ENCODE data around the gene LAMA3.

LAMA3 gene

DNA sequence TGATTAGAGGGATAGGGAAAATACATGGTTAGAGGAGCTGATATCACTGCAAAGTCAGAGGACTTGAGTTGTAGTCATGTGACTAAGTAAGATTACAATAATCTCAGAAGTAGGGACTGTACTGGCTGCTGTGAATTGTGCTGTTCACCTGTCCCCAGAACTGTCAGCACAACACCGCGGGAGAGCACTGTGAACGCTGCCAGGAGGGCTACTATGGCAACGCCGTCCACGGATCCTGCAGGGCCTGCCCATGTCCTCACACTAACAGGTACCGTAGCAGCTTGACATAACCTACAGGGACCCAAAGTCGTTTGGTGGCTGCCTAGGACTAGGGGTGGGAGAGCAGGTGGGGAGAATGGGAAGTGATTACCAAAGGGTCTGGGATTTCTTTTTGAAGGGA lies 192.5 kb downstream of the LAMA3 start:
- no peak overlapping the region for H3K27ac Mint-ChIP-seq
- no peaks in the 10 kb centered on the region for H3K36me3 Mint-ChIP-seq
- no peak overlapping the region for H3K4me3 Mint-ChIP-seq
- DNase-seq (ENCODE audit: low spot score in 2 of 2) (no peak), ATAC-seq (ENCODE audit: low read depth) (no peak)
- H3K27me3 Mint-ChIP-seq: peaks cover 10% of the 10 kb centered on the region
- peaks cover 2% of the 10 kb centered on the region for H3K4me1 Mint-ChIP-seq
- no peaks in the 10 kb centered on the region for H3K9me3 Mint-ChIP-seq

DNA sequence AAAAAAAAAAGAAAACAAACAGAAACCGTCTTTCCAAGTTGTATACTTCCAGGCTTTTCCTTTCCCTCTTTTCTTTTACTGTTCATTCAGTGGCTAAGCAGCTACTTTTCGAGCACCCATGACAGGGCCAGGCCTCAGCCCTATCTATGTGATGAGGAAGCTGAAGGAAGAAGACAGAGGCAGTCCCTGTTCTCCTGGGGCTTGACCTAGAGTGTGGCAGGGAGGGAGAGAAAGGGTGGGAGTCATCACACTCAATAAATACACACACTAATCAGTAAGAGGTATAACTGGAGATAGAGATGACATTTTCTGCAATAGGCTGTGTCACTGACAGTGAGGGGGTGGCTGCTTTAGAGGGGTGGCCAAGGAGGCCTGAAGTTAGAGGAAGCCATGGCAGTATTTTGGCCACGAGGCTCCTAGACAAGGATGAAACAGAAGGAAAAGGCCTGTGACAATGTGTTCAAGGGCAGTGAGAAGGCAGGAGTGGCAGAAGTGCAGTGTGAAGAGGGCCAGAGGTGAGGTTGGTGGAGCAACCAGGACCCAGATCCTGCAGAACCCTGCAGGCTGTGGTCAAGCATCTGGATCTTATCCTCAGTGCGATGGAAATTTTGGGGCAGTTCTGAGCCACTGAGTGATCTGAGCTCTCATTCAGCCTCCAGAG lies 193.5 kb downstream of the LAMA3 start:
- DNase-seq (ENCODE audit: low spot score in 2 of 2): no peak
- no peak overlapping the region for H3K27ac Mint-ChIP-seq
- peaks cover 2% of the 10 kb centered on the region for H3K4me1 Mint-ChIP-seq
- H3K4me3 Mint-ChIP-seq: no peak overlapping the region
- H3K27me3 Mint-ChIP-seq: peaks cover 10% of the 10 kb centered on the region
- H3K9me3 Mint-ChIP-seq: no peaks in the 10 kb centered on the region
- H3K36me3 Mint-ChIP-seq: no peaks in the 10 kb centered on the region
- ATAC-seq (ENCODE audit: low read depth): no peak

DNA sequence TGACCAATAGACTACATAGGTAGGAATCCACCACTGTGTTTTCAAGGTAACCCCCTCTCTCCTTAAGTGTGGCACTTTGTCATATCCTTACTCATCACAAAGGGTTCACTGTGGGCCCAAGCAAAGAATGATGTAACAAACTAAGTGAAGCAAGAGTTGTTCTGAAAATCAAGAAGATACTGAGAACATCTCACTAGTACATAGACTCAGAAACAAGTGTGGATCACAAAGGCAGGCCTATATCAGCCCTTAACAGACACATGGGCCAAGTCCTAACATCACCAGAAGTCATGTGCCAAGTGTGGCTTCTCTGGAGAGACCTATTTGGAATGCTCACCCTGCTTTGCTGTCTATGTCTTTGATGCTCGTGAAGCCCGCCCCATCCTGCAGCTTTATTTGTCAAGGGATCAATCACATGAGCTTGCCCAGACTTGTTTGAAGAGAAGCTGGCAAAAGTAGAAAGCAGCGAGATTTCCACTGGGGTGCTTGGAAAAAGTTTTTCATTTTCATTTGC lies 194.1 kb downstream of the LAMA3 start:
- no peaks in the 10 kb centered on the region for H3K9me3 Mint-ChIP-seq
- H3K27me3 Mint-ChIP-seq: peaks cover 10% of the 10 kb centered on the region
- H3K4me3 Mint-ChIP-seq: no peak overlapping the region
- H3K36me3 Mint-ChIP-seq: no peaks in the 10 kb centered on the region
- DNase-seq (ENCODE audit: low spot score in 2 of 2) (no peak), ATAC-seq (ENCODE audit: low read depth) (no peak)
- H3K4me1 Mint-ChIP-seq: peaks cover 2% of the 10 kb centered on the region
- H3K27ac Mint-ChIP-seq: no peak overlapping the region

DNA sequence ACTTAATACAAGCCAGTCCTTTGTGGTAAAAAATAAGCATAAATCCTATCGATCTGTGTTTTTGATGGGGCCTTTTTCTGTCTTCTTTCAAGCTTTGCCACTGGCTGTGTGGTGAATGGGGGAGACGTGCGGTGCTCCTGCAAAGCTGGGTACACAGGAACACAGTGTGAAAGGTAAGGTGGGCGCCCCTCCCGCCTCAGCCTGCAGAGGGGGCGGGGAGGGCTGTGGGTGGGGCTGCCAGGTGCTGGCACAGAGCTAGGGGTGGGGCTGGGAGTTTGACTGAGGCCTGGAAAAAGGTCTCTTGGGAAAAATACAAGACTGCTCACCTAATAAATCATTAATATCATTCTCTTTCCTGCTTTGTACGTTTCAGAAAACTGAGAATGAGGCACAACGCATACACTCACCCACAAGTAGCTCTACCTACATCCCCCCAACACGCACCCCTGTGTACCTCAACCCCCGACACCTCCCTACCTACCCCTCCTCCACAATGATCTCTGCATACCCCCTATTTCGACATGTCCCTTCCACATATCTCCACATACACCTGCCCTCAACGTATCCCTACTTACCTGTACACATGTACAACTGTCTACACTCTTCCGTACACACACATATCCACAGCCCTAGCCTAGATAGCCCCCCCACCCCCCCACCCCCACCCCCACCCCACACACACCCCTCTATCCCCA lies 195.6 kb downstream of the LAMA3 start:
- Mint-ChIP-seq H3K9me3 (peaks cover 1% of the 10 kb centered on the region), H3K4me1 (peaks cover 2% of the 10 kb centered on the region), H3K4me3 (no peak overlapping the region), H3K36me3 (no peaks in the 10 kb centered on the region), H3K27ac (no peak overlapping the region), H3K27me3 (peaks cover 3% of the 10 kb centered on the region)
- ATAC-seq (ENCODE audit: low read depth) (no peak), DNase-seq (ENCODE audit: low spot score in 2 of 2) (no peak)

DNA sequence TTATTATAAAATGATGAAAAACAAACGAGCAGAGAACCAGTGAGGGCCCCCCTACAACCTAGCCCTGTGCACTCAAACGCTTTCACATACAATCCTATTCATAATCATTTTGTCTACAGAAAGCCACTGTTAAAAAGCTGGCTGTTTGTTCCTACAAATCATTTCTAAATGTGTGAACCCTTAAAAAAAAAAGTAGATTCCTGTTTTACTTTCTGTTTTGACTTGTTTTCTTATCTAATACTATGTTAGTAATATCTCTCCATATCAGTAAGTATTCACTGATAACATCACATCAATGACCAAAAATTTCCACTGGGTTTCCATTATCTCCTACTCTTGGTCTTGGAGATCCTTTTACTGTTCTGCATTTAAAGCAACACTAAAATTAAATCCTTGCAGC lies 196.5 kb downstream of the LAMA3 start:
- ATAC-seq (ENCODE audit: low read depth): no peak
- no peak for DNase-seq (ENCODE audit: low spot score in 2 of 2)
- peaks cover 1% of the 10 kb centered on the region for H3K9me3 Mint-ChIP-seq
- peaks cover 1% of the 10 kb centered on the region for H3K27me3 Mint-ChIP-seq
- peaks cover 2% of the 10 kb centered on the region for H3K4me1 Mint-ChIP-seq
- H3K27ac Mint-ChIP-seq: no peak overlapping the region
- H3K36me3 Mint-ChIP-seq: no peaks in the 10 kb centered on the region
- H3K4me3 Mint-ChIP-seq: no peak overlapping the region

DNA sequence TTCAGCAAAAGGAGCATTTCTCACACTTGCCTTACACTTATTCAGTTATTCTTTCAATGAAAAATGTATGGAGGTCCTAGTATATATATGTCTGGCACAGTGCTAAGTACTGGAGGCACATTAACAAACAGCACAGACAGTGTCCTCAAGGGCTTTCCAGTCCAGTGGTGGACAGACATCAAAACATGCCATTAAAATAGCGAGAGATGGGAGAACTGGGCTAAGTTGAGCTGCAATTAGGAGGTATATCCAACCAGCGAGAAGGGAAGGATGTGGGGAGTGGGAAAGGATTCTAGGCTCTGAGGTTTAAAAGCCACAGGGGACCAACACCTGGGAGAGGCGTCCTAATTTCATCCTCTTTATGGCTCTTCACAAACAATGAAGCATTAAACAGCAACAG lies 197.8 kb downstream of the LAMA3 start:
- Mint-ChIP-seq H3K27me3 (peaks cover 1% of the 10 kb centered on the region), H3K4me3 (no peak overlapping the region), H3K27ac (no peak overlapping the region), H3K9me3 (peaks cover 1% of the 10 kb centered on the region), H3K36me3 (no peaks in the 10 kb centered on the region), H3K4me1 (peaks cover 2% of the 10 kb centered on the region)
- no peak for ATAC-seq (ENCODE audit: low read depth)
- DNase-seq (ENCODE audit: low spot score in 2 of 2): no peak

DNA sequence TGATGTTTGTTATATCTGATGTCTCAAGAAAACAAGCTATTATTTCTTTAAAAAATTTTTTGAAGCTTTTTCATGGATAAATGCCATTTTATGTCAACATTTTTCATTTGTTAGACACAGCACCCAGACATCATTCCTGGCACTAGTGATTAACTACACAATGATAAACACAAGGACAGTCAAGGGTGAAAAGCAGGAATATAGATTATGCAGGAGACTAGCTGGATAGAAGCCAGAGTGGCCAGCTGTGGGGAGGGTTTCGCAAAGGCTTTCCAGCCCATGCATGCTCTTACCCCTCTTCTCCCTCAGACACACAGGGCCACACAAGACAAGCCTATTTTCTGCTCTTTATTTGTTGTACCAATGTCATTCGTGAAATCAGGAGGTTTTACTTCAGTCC lies 198.2 kb downstream of the LAMA3 start:
- no peaks in the 10 kb centered on the region for H3K36me3 Mint-ChIP-seq
- H3K9me3 Mint-ChIP-seq: peaks cover 1% of the 10 kb centered on the region
- H3K4me3 Mint-ChIP-seq: no peak overlapping the region
- H3K4me1 Mint-ChIP-seq: peaks cover 2% of the 10 kb centered on the region
- H3K27ac Mint-ChIP-seq: no peak overlapping the region
- ATAC-seq (ENCODE audit: low read depth) (no peak), DNase-seq (ENCODE audit: low spot score in 2 of 2) (no peak)
- peaks cover 1% of the 10 kb centered on the region for H3K27me3 Mint-ChIP-seq

DNA sequence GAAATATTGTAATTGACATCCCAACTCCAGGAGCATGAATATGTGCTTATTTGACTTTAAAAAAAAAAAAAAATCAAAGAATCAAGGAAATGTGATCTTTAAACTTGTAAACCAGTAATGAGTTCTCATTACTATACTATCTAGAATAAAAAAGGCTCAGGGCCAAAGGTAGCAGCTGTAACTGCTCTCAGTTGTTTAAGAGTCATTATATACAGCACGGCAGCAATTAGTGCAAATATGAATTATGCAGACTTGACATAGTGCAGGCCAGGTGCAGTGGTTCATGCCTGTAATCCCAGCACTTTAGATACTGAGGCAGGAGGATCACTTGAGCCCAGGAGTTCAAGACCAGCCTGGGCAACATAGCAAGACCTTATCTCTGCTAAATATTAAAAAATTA lies 199.6 kb downstream of the LAMA3 start:
- Mint-ChIP-seq H3K36me3 (no peaks in the 10 kb centered on the region), H3K27ac (no peak overlapping the region), H3K27me3 (peaks cover 1% of the 10 kb centered on the region), H3K9me3 (peaks cover 1% of the 10 kb centered on the region), H3K4me3 (no peak overlapping the region), H3K4me1 (peaks cover 2% of the 10 kb centered on the region)
- DNase-seq (ENCODE audit: low spot score in 2 of 2): no peak
- no peak for ATAC-seq (ENCODE audit: low read depth)

DNA sequence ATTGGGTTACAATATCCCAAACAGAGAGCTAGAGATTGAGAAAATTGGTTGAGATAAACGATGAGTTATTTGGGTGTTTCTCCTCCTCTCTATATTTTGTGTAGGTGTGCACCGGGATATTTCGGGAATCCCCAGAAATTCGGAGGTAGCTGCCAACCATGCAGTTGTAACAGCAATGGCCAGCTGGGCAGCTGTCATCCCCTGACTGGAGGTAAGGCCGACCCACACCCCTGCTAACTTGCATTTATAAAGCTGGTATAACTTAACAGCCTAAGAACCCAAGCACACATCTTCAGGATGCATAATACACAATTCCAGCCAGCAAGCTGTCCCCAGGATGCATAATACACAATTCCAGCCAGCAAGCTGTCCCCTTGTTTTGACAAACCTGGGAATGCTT lies 200.7 kb downstream of the LAMA3 start:
- Mint-ChIP-seq H3K27me3 (peaks cover 1% of the 10 kb centered on the region), H3K36me3 (no peaks in the 10 kb centered on the region), H3K4me3 (no peak overlapping the region), H3K9me3 (peaks cover 1% of the 10 kb centered on the region), H3K27ac (no peak overlapping the region), H3K4me1 (peaks cover 1% of the 10 kb centered on the region)
- DNase-seq (ENCODE audit: low spot score in 2 of 2): no peak
- ATAC-seq (ENCODE audit: low read depth): no peak

DNA sequence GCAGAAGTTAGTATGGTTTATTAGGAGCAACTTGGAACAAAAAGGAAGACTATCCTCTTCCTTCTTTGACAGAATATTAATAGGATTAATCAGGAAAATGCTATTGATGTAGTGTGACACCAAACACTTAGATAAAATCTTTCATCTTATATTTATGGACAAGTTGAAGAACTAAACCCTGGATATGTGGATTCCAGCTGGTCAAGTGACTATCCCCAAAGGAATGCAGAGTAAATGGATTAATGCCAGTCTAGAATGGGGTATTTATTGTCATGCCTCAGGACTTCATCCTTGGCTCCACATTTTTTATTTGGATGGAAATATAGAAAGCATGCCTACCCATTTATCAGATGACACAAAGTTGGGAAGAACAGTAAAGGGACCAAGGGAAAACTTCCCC lies 201.3 kb downstream of the LAMA3 start:
- no peaks in the 10 kb centered on the region for H3K36me3 Mint-ChIP-seq
- no peaks in the 10 kb centered on the region for H3K4me1 Mint-ChIP-seq
- H3K9me3 Mint-ChIP-seq: peaks cover 1% of the 10 kb centered on the region
- H3K27me3 Mint-ChIP-seq: peaks cover 1% of the 10 kb centered on the region
- no peak overlapping the region for H3K4me3 Mint-ChIP-seq
- DNase-seq (ENCODE audit: low spot score in 2 of 2): no peak
- H3K27ac Mint-ChIP-seq: no peak overlapping the region
- ATAC-seq (ENCODE audit: low read depth): no peak

DNA sequence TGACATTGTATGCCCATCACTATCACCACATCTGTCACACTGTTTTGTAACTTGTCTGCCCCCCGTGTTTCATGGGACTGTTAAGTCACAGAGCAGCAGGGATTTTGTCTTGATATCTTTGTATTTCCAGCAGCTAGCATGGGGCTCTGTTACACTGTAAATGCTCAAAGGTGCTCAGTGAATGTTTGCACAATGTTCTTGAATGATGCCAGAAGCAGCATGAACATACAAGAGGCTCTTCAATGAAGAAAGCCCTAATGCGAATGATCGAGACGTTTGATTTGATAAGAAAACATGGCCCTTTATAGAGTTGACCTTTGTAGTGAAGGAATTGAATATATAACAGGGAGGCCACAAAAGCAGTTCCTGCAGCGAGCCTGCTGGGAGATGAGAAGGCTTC lies 204.4 kb downstream of the LAMA3 start:
- ATAC-seq (ENCODE audit: low read depth) (no peak), DNase-seq (ENCODE audit: low spot score in 2 of 2) (no peak)
- peaks cover 1% of the 10 kb centered on the region for H3K9me3 Mint-ChIP-seq
- no peaks in the 10 kb centered on the region for H3K4me1 Mint-ChIP-seq
- no peak overlapping the region for H3K4me3 Mint-ChIP-seq
- H3K27me3 Mint-ChIP-seq: peaks cover 5% of the 10 kb centered on the region
- H3K36me3 Mint-ChIP-seq: no peaks in the 10 kb centered on the region
- no peak overlapping the region for H3K27ac Mint-ChIP-seq

DNA sequence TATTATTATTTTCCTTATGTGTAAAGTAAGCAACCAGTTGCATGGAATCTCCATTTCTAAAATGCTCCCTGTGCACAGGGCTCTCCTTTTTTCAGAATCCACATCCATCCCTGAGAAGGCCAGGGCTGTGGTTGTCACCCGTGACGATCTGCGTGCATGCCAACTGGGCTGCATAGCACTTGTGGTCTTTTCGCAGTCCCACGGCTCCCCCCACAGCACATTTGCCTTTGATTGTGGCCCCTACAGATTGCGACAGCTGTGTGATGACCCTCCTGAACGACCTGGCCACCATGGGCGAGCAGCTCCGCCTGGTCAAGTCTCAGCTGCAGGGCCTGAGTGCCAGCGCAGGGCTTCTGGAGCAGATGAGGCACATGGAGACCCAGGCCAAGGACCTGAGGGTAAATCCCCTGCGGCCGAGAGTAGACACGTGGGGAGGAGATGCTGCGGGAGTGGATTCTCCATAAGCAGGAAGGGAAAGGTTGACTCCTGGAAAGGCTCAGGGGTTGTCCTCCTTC lies 205.5 kb downstream of the LAMA3 start:
- DNase-seq (ENCODE audit: low spot score in 2 of 2): no peak
- no peak for ATAC-seq (ENCODE audit: low read depth)
- Mint-ChIP-seq H3K9me3 (no peaks in the 10 kb centered on the region), H3K27me3 (peaks cover 3% of the 10 kb centered on the region), H3K36me3 (no peaks in the 10 kb centered on the region), H3K4me3 (no peak overlapping the region), H3K4me1 (no peaks in the 10 kb centered on the region), H3K27ac (no peak overlapping the region)

DNA sequence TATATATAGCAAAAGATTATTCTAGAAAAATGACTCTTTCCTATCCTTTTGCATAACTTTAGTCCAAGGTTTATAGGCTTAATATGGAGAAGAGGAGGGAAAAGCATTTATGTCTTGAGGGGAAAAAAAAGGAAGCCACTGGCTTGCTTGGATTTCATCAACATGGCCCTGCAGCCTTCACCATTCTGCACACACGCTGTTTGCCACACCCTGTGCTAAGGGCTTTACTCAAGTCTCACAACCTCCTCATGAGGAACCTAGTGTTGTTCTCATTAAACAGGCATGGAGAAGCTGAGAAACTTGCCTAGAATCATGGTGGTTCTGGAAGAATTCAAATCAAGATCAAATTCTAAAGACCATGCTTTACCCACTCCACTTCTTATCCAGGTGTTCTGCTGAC lies 208.0 kb downstream of the LAMA3 start:
- ATAC-seq (ENCODE audit: low read depth) (no peak), DNase-seq (ENCODE audit: low spot score in 2 of 2) (no peak)
- Mint-ChIP-seq H3K36me3 (no peaks in the 10 kb centered on the region), H3K4me3 (no peak overlapping the region), H3K27ac (no peak overlapping the region), H3K4me1 (peaks cover 3% of the 10 kb centered on the region), H3K9me3 (no peaks in the 10 kb centered on the region), H3K27me3 (peaks cover 3% of the 10 kb centered on the region)

DNA sequence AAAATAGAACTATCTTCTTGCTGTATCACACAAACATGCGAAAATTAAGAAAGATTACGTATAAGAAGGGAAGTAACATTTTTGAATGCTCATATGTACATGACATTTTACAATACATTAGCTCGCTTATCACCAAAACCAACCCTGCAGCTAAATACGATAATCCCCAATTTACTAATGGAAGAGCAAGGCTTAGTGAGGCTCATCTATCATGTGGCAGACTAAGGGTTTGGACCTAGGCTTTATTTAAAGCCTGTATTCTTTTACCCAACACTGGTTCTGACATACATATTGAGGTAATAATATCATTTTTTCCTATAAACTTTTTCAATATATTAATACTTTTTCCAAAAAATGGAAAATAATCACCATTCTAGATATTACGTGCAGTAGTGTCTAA lies 208.5 kb downstream of the LAMA3 start:
- no peaks in the 10 kb centered on the region for H3K36me3 Mint-ChIP-seq
- no peak for ATAC-seq (ENCODE audit: low read depth)
- H3K27me3 Mint-ChIP-seq: peaks cover 3% of the 10 kb centered on the region
- peaks cover 3% of the 10 kb centered on the region for H3K4me1 Mint-ChIP-seq
- H3K9me3 Mint-ChIP-seq: no peaks in the 10 kb centered on the region
- no peak overlapping the region for H3K27ac Mint-ChIP-seq
- H3K4me3 Mint-ChIP-seq: no peak overlapping the region
- no peak for DNase-seq (ENCODE audit: low spot score in 2 of 2)

DNA sequence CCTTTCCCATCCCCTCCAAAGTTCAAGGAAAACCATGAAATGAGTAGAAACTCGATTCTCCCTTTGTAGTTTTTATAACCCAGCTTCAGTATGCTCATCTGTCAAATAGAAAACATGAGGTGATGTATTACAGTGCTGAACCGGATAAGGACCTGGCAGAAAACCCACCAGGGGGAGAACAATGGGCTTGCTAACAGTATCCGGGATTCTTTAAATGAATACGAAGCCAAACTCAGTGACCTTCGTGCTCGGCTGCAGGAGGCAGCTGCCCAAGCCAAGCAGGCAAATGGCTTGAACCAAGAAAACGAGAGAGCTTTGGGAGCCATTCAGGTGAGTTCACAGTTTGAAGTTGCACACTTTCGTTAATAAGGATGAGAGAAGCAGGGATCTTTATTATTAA lies 211.7 kb downstream of the LAMA3 start:
- Mint-ChIP-seq H3K9me3 (no peaks in the 10 kb centered on the region), H3K4me1 (peaks cover 3% of the 10 kb centered on the region), H3K36me3 (no peaks in the 10 kb centered on the region), H3K4me3 (no peak overlapping the region), H3K27ac (no peak overlapping the region), H3K27me3 (peaks cover 3% of the 10 kb centered on the region)
- ATAC-seq (ENCODE audit: low read depth): no peak
- DNase-seq (ENCODE audit: low spot score in 2 of 2): no peak
